Activated CD4-positive, alpha-beta T cell treated with anti-CD3 and anti-CD28 coated beads for 24 hours (primary cell): Measurements from ENCODE around the gene MYADM.
"Not testable (repeated sequence)": the region's sequence is repeated elsewhere in the genome, so short reads cannot be mapped to it uniquely, and the experiment has no call there.

Experiments
- DNase-seq, 2 donors: peaks; one replicate each; pipeline ENCODE4 v3.0.0-alpha.2; 2020; ENCODE audit warnings: low read depth in 2 of 2

Gene MYADM

DNA sequence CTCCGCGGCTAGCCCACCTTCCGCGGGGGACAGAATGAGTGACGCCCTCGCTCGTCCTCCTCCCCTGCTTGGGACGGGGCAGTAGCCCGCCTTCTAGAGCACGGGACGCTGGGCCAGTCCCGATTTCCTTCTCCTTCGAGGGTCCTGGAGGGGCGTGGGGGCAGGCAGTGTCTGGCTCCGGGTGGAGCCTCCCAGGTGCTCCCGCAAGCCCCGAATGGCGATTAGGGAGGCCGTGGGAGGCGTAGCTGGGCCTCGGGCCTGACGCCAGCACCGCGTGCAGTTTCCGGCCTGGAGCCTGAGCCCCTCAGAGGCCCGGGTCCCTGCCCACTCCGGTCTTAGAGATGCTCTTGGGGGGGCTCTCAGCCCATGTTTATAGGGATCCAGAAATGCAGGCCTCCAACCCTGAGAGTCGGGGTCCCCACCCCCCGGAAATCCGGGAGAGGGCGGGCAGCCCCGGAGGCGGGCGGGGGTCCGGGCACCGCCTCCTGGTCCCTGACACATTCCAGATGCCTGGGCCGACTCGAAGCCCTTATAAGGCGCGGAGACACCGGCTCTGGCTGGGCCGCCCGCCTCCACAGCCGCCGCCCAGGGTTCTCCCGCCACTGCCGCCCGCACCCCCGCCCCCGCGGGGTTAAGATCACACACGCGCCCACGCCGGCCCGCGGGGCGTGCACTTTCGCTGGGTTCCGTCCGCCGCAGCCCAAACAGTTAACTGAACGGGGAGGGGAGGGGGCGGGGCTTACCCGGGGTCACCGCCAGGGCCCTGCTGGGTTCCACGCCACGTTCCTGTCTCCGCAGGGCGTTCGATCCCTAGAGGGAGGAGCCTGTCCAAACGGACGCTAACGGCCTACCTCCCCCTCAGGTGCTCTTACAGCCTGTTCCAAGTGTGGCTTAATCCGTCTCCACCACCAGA lies 1.5 kb downstream of the MYADM start:
- DNase-seq = peak; percentile 58 to 72

DNA sequence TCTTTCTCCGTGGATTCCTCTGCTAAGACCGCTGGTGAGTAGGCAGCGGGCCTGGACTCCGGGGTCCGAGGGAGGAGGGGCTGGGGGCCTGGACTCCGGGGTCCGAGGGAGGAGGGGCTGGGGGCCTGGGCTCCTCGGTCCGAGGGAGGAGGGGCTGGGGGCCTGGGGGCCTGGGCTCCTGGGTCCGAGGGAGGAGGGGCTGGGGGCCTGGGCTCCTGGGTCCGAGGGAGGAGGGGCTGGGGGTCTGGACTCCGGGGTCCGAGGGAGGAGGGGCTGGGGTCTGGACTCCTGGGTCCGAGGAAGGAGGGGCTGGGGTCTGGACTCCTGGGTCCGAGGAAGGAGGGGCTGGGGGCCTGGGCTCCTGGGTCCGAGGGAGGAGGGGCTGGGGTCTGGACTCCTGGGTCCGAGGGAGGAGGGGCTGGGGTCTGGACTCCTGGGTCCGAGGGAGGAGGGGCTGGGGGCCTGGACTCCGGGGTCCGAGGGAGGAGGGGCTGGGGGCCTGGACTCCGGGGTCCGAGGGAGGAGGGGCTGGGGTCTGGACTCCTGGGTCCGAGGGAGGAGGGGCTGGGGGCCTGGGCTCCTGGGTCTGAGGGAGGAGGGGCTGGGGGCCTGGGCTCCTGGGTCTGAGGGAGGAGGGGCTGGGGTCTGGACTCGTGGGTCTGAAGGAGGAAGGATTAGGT lies 2.3 kb downstream of the MYADM start:
- DNase-seq = not testable (repeated sequence)

DNA sequence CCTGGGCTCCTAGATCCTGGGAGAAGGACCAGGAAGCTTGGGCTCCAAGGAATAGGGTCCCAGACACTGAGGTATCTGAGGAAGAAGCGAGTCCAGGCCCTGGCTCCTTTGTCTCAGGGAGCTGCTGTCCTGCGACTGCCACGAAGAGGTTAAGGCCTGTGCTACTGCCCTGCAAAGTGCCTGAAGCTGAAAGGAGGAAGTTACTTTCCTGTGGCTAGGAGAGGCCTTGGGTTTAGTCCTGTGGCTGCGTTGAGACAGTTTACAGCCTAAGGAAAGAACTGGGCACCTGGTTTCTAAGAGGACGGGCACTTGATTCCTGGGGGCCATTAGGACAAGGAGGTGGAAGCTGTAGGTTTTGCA lies 2.8 kb downstream of the MYADM start:
- no peak for DNase-seq

DNA sequence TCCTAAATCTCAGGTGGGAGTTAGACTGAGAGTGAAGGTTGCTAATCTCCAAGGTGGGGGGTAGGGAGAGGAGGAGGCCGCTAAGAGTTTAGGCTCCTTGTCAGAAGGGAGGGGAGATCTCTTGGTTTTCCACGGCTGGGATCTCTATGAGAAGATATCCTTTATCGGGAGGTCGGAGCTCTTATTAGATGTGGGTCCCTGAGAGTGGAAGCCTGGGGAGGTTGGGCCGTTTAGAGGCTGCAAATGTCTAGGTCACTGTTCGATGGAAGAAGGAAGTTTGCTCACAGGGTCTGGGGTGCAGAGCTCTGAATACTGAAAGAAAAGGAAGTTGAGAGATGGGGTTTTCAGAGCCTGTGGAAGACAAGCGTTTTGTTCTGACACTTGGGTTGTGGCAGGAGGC lies 3.8 kb downstream of the MYADM start:
- DNase-seq = no peak

DNA sequence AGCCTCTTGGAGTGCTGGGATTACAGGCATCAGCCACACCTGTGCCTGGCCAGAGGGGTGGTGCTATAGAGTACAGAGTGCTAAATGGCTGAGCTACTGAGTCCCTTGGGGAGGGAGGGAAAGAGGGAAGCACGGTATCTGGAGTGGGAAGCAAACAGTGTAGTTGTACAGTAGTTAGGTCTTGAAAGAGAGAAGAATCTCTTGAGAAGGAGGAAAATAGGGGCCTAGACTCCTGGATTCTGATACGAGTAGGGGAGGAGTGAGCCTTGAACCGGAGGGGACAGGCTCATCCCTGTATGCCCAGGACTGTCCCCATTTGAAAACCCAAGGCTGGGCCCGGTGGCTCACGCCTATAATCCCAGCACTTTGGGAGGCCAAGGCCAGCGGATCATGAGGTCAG lies 5.1 kb downstream of the MYADM start:
- DNase-seq = no peak

DNA sequence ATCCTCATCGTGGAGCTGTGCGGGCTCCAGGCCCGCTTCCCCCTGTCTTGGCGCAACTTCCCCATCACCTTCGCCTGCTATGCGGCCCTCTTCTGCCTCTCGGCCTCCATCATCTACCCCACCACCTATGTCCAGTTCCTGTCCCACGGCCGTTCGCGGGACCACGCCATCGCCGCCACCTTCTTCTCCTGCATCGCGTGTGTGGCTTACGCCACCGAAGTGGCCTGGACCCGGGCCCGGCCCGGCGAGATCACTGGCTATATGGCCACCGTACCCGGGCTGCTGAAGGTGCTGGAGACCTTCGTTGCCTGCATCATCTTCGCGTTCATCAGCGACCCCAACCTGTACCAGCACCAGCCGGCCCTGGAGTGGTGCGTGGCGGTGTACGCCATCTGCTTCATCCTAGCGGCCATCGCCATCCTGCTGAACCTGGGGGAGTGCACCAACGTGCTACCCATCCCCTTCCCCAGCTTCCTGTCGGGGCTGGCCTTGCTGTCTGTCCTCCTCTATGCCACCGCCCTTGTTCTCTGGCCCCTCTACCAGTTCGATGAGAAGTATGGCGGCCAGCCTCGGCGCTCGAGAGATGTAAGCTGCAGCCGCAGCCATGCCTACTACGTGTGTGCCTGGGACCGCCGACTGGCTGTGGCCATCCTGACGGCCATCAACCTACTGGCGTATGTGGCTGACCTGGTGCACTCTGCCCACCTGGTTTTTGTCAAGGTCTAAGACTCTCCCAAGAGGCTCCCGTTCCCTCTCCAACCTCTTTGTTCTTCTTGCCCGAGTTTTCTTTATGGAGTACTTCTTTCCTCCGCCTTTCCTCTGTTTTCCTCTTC lies 6.3 kb downstream of the MYADM start:
- no peak for DNase-seq

DNA sequence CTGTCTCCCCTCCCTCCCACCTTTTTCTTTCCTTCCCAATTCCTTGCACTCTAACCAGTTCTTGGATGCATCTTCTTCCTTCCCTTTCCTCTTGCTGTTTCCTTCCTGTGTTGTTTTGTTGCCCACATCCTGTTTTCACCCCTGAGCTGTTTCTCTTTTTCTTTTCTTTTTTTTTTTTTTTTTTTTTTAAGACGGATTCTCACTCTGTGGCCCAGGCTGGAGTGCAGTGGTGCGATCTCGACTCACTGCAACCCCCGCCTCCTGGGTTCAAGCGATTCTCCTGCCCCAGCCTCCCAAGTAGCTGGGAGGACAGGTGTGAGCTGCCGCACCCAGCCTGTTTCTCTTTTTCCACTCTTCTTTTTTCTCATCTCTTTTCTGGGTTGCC lies 6.9 kb downstream of the MYADM start:
- no peak for DNase-seq

DNA sequence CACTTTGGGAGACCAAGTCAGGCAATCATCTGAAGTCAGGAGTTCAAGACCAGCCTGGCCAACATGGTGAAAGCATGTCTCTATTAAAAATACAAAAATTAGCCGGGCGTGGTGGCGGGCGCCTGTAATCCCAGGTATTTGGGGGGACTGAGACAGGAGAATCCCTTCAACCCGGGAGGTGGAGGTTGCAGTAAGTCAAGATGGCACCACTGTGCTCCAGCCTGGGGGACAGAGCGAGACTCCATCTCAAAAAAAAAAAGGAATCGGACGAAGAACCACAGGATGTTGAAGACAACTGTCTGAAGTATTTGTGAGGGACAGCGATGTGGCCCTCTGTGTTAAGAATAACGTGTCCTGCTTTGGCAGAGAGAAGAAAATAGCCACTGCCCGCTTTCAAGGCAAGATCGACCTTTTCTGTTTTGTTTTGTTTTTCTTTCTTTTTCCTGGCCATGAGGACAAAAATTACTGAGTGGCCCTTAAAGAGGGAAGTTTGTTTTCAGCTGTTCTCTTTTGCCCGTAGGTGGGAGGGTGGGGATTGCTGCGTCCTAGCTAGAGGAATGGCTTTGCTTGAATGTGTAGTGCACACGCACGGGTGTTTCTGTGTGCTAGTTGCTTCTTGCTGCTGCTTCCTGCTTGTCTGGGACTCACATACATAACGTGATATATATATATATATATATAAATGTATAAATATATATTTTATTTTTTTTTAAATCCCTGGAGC lies 8.1 kb downstream of the MYADM start:
- no peak for DNase-seq

DNA sequence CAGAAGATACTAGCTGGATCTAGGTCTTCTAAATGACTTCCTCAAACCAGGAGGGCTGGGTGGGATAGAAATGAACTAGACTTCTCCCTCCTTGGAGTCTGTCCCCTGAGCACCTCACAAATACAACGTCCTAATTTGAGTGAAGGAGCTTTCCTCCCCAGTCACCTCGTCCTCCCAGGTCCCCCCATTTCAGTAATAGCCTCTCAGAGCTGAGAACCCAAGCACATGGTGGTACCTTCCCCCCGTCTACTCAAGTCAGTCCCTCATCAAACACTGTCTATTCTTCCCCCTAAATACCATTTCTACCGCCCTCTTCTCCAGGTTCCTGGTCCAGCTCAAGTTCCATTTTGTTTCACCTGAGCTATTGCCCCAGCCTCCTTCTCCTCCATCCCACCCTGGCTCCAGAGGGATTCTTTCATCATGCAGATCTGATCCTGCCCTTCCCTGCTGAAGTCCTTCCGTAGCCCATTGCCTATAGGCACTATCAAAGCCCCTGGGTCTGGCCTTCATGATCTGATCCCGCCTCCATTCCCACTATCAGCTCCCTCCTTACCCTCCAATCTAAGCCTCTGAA lies 9.1 kb downstream of the MYADM start:
- DNase-seq = no peak

DNA sequence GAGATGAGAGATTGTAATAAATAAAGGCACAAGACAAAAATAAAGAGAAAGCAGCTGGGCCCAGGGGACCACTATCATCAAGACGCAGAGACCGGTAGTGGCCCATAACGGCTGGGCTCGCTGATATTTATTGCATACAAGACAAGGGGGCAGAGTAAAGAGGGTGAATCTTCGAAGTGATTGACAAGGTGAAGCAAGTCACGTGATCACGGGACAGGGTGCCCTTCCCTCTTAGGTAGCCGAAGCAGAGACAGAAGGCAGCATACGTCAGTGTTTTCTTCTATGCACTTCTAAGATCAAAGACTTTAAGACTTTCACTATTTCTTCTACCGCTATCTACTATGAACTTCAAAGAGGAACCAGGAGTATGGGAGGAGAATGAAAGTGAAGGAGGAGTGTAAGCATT lies 9.7 kb downstream of the MYADM start:
- DNase-seq = no peak

DNA sequence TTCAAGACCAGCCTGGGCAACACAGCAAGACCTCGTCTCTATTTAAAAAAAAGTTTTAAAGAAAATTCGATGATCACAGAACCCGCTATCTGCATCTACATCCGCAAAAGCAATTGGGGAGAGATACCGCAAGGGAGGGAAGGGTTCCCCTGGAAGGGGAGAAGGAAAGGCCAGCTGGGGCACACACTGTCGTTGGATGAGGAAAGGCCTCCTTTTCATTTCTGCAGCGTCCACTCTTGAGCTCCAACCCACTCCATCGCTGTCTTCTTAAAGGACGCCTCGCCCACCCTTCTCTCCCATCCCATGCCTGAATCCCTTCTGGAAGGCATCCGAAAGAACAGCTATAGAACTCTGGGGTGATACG lies 11.1 kb downstream of the MYADM start:
- DNase-seq = no peak

DNA sequence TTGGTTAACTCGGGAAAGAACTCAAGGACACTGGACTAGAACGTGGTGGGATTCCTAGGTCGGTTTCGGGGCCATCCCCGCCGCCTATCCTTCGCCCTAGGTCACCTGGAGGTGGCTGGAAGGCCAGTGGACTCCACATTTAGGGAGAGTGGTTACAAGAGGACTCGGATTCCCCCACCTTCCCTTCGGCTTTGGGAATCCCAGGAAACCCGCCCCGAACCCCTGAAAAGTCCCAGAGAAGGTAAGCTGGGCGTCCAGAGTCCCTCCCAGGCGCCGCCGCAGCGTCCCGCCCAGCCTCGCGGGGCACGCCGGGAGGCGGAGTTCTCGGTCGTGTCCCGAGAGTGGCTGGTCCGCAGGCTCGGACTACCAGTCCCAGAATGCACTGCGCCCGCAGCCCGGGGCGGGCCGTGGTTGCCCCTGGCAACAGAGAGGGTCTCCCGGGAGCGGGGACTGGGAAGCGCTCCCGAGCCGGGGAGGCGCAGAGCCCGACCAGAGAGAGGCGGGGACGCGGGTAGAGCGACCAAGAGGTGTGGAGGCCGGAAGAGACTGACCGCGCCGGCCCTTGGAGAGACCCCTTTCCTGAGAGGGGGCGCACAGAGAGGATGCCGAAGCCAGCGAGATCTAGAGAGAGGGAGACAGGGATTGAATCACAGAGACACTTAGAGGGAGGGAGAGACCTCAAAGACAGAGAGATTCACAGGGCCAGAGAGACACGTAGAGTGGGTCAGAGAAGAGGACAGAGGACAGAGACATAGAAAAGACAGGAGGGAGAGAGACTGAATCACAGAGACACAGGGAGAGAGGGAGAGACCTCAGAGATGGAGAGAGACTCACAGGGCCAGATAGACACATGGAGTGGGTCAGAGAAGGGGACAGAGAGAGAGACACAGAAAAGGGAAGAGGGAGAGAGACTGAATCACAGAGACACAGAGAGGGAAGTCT lies 11.7 kb downstream of the MYADM start:
- peak; percentile 70 to 79 for DNase-seq

DNA sequence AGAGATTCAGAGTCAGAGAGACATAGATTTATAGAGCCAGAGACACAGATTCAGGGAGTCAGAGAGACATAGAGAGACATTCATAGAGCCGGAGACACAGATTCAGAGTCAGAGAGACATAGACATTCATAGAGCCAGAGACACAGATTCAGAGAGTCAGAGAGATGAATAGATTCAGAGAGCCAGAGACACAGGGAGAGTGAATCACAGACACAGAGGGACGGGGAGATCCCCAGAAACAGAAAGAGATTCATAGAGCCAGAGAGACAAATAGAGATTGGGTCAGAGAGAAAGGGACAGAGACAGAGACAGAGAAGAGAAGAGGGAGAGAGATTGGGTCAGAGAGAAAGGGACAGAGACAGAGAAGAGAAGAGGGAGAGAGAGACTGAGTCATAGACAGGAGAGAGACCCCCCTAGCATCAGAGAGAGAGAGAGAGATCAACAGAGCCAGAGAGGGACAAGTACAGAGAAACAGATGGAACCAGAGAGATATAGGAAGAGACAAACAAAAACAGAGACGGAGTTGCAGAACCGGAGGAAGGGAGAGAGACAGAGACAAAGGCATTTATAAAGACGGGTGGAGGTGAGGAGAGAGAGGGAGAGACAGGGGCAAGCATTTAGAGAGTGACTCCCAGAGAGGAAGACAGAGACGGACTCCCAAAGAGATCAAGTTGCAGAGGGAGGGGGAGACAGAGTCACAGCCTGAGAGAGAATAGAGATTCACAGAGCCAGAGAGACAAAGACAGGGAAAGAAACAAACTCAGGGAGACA lies 13.2 kb downstream of the MYADM start:
- no peak for DNase-seq

DNA sequence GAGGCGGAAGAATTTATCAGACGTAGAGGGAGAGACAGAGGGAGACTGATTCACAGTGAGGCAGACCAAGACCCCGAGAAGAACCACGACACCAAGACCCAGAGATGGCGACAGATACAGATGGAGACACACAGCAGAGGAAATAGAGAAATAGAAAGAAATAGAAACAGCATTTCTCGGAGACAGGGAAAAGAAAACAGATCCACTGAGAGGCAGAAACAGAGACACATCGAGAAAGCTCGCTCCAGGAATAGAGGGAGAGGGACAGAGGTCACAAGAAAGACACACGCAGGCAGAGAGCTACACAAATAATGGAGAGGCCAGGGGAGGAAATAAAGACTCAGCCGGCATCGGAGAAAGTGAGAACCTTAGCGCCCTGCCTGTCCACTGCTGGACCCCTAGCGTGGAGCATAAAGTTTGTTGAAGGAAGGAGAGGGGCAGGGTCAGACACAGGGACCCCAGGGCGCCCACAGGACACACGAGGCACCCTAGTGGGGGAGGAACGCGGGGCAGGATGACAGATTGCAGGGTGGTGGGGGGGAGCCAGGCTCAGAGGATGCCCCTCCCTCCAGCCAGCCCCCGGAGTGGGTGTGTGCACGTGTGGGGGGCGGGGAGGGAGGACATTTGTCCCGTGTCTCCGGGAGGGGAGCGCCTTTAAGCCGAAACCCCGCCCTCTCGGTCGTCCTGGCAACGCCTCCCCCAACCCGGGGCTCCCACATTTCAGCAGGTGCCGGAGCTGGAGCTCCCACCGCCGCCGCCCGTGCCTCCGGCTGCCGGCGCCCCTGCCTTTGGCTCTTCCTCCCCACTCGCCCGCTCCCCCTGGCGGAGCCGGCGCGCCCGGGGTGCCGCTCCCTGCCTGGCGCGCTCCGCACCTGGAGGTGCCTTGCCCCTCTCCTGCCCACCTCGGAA lies 14.1 kb downstream of the MYADM start, which contains the start of gene PRKCG:
PRKCG (plus strand) TSS at position 716 of the 909 bp plus-strand sequence. CDS start 298 bp downstream, outside the sequence.
- no peak for DNase-seq

DNA sequence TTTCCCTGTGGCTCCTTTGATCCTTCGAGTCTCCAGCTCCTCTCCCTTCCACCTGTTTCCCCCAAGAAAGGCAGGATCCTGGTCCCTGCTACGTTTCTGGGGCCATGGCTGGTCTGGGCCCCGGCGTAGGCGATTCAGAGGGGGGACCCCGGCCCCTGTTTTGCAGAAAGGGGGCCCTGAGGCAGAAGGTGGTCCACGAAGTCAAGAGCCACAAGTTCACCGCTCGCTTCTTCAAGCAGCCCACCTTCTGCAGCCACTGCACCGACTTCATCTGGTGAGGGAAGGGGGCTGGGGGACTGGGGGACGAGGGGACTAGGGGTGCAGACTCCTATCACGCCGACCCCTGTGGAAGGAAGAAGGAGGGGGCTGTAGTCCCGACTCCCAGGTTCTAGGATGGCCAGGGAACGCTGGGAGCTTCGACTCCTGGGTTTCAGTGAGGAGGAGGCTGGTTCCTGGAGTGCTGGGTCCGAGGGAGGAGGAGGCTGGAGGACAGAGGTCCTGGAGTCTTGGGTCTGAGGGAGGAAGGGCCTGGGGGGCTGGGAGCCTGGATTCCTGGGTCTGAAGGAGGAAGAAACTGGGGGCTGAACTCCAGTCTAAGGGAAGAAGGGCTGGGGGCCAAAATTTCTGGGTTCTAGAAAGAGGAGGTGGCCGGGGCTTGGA lies 14.8 kb downstream of the MYADM start:
- DNase-seq = no peak

DNA sequence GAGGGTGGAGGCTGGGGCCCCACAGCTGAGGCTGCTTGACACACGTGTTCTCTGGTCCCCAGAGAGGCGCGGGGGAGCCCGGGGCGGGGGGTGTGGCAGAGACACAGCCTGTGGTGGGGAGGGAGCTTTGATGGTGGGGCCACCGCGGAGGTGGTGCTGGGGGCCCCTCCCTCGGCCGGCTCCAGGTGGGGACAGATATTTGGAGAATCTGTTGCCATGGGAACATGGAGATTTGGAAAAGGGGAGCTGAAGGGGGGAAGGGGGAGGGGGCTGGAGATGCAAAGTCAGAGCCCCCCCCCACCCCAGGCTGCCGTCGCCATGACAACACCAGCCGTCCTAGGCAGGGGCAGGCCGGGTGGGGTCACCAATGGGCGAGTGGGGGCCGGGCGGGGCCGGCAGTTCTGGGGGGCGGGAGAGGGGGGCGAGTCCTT lies 15.6 kb downstream of the MYADM start:
- no peak for DNase-seq

DNA sequence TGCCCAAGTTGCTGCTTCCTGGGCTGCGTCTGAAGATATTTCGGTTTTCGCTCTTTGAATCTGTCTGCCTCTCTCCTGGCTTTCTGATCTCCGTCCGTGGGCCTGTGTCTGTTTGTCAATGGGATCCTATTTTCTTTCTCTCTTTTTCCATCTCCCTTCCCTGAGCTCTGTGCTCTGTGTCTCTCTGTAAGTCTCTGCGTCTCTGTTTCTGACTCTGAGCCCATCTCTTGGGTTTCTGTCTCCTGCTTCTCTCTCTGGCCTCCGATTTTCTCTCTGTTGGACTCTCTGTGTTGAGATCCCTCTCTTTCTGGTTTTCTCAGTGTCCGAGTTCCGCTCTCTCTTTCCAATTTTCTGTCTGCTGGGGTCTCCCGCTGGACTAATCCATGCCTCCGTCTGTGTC lies 16.1 kb downstream of the MYADM start:
- DNase-seq = no peak

DNA sequence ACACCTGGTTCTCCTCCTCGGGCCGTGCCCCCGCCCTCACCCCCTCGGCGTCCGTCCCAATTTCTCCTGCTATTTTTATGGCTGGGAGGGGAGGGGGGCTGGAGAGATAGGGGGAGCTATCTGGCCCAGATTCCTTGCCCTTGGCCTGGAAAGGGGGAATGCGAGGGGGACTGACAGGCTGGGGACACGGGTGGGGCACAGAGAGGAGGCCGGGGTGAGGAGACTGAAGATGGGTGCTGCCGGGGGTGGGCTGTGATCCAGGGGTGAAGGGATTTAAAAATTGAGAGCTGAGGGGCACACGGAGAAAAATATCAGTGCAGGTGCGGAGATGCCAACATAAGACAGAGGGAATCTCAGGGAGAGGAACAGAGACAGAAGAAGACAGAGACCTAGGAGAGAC lies 16.6 kb downstream of the MYADM start:
- DNase-seq = no peak
